Testis (tissue), 3 donors: ENCODE measurements around the gene QPRT. TPM values are rescaled to one million over a fixed set of nuclear protein-coding genes. Genes with fewer than 3 reads are reported as not detected.
"Not testable (repeated sequence)": the region's sequence is repeated elsewhere in the genome, so short reads cannot be mapped to it uniquely, and the experiment has no call there.

ENCODE experiments used
- DNase-seq: peaks from one replicate; pipeline ENCODE4 v3.0.0-alpha.2; 2019
- H3K27ac ChIP-seq, 2 donors: fragments of 200-600 bp; sonication (generic); one replicate each; pipeline ENCODE4 v1.5.1; 2019
- H3K27me3 ChIP-seq: fragments of 200-600 bp; sonication (generic); one replicate; pipeline ENCODE4 v1.5.1; 2019
- H3K36me3 ChIP-seq: fragments of 200-600 bp; sonication (generic); one replicate; pipeline ENCODE4 v1.5.1; 2017; ENCODE audit warnings: low read depth; ENCODE audit errors: missing control alignments
- H3K4me1 ChIP-seq: fragments of 200-600 bp; sonication (generic); one replicate; pipeline ENCODE4 v1.5.1; 2019
- H3K4me3 ChIP-seq, 2 donors: fragments of 200-600 bp; sonication (generic); one replicate each; pipeline ENCODE4 v1.5.1; 2017 to 2019
- H3K9me3 ChIP-seq: fragments of 200-600 bp; sonication (generic); one replicate; pipeline ENCODE4 v1.5.1; 2017
- POLR2A ChIP-seq: fragments of 450-650 bp; IDR thresholded peaks from one replicate; pipeline ENCODE4 v1.6.1; 2017; ENCODE audit warnings: antibody characterized with exemption, mild to moderate bottlenecking, moderate library complexity
- WGBS, 2 donors: methylation state at CpG; one replicate each; pipeline ENCODE4 v1.1.5; 2018; 5-methylcytosine and 5-hydroxymethylcytosine counted together
- intact Hi-C: fragments of 100-400 bp; cut with DNase I; formaldehyde crosslinking; loops from one replicate; pipeline ENCODE4 v1.15.1; 2023; ENCODE audit warnings: low total_unique reads
- polyA plus RNA-seq: library from polyadenylated mRNA; stranded (reverse); fragments of 350-450 nt; fragmentation: Illumina TruSeq; extraction: RNeasy Lipid Tissue Mini Kit (QIAGEN cat#74804); gene quantifications from one replicate; pipeline ENCODE4 v1.2.3, GENCODE V29; 2014; ENCODE audit warnings: low read depth, low replicate concordance; ENCODE audit not compliant: insufficient read depth
- total RNA-seq, 2 donors: library from RNA; depleted of rRNA; stranded (reverse); fragments of >200 nt; gene quantifications; one replicate each; pipeline ENCODE4 v1.2.3, GENCODE V29; 2016
- TF ChIP-seq, protein P1 (sequence below), 3 experiments: fragments of 450-650 bp in 2 of 3; fragments of 200-600 bp in 1 of 3; sonication (generic) in 1 of 3; IDR thresholded peaks; one replicate each; pipeline ENCODE4 v1.5.1; 2016 to 2019; ENCODE audit warnings: antibody characterized with exemption in 3 of 3, mild to moderate bottlenecking in 2 of 3, moderate library complexity in 1 of 3

The QPRT gene
- total and polyA plus RNA-seq, 3 donors from 2014 or later: 4.3 to 13.6 (median 7.6) TPM

GRCh38 chr16:29727452-29727851, 48.5 kb downstream of the QPRT start:
- no peak overlapping the region for H3K27ac ChIP-seq
- no peaks in the 10 kb centered on the region for H3K9me3 ChIP-seq
- H3K4me3 ChIP-seq: no peak overlapping the region
- intact Hi-C loops: no loop called here
- no peak for DNase-seq
- no peaks in the 10 kb centered on the region for H3K27me3 ChIP-seq
- no peak for TF ChIP-seq POLR2A
- TF ChIP-seq, protein P1, sequence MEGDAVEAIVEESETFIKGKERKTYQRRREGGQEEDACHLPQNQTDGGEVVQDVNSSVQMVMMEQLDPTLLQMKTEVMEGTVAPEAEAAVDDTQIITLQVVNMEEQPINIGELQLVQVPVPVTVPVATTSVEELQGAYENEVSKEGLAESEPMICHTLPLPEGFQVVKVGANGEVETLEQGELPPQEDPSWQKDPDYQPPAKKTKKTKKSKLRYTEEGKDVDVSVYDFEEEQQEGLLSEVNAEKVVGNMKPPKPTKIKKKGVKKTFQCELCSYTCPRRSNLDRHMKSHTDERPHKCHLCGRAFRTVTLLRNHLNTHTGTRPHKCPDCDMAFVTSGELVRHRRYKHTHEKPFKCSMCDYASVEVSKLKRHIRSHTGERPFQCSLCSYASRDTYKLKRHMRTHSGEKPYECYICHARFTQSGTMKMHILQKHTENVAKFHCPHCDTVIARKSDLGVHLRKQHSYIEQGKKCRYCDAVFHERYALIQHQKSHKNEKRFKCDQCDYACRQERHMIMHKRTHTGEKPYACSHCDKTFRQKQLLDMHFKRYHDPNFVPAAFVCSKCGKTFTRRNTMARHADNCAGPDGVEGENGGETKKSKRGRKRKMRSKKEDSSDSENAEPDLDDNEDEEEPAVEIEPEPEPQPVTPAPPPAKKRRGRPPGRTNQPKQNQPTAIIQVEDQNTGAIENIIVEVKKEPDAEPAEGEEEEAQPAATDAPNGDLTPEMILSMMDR (IDR thresholded peaks at IDR 0.05): no peak
- no peaks in the 10 kb centered on the region for H3K36me3 ChIP-seq
- WGBS, 2 donors: 85 to 93% methylated on average over 7 of the region's 7 CpGs
- no peaks in the 10 kb centered on the region for H3K4me1 ChIP-seq

DNA sequence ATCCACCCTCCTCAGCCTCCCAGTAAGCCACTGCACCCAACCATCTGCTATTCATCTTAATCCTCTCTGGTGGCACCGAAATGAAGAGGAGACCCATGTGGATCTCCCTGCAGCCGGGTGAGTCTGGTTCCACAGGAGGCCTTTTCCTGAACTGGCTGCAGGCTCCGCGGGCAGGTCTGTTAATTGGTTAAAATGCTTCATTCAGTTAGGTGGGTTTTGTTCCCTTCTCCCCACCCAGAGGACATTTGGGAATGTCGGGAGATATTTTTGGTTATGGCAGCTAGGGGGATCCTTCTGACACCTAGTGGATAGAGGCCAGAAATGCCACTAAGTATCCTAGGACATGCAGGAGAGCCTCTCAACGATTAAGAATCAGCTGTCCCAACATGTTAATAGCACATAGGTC, 50.1 kb downstream of the QPRT start:
- DNase-seq: no peak
- Histone ChIP-seq H3K4me1 (no peaks in the 10 kb centered on the region), H3K4me3 (no peak overlapping the region), H3K27me3 (no peaks in the 10 kb centered on the region), H3K36me3 (no peaks in the 10 kb centered on the region), H3K9me3 (no peaks in the 10 kb centered on the region), H3K27ac (no peak overlapping the region)
- no peak for TF ChIP-seq POLR2A
- TF ChIP-seq, protein P1 (IDR thresholded peaks at IDR 0.05): peak; percentile 23 to 52 (median 45)
- 36 to 56% methylated on average over 5 to 6 of the region's 6 CpGs for WGBS, 2 donors
- intact Hi-C loops: no loop called here

- no peak for DNase-seq
- no peaks in the 10 kb centered on the region for H3K36me3 ChIP-seq
- no peak overlapping the region for H3K27ac ChIP-seq
- H3K4me1 ChIP-seq: no peaks in the 10 kb centered on the region
- no peak overlapping the region for H3K4me3 ChIP-seq
- intact Hi-C loops: no loop called here
- no peaks in the 10 kb centered on the region for H3K9me3 ChIP-seq
- H3K27me3 ChIP-seq: no peaks in the 10 kb centered on the region
- 60 to 61% methylated on average over 7 of the region's 7 CpGs for WGBS, 2 donors
- no peak for TF ChIP-seq POLR2A
- TF ChIP-seq, protein P1 (IDR thresholded peaks at IDR 0.05): no peak
Measured at GRCh38 chr16:29730649-29731048, 51.7 kb downstream of the QPRT start.

- H3K4me1 ChIP-seq, H3K27me3 ChIP-seq, H3K9me3 ChIP-seq, H3K4me3 ChIP-seq, H3K36me3 ChIP-seq, DNase-seq, H3K27ac ChIP-seq, intact Hi-C loops: not testable (repeated sequence)
- WGBS, 2 donors: 87 to 90% methylated on average over 13 of the region's 13 CpGs
Measured at GRCh38 chr16:29731768-29732601, 53.0 kb downstream of the QPRT start.

DNA sequence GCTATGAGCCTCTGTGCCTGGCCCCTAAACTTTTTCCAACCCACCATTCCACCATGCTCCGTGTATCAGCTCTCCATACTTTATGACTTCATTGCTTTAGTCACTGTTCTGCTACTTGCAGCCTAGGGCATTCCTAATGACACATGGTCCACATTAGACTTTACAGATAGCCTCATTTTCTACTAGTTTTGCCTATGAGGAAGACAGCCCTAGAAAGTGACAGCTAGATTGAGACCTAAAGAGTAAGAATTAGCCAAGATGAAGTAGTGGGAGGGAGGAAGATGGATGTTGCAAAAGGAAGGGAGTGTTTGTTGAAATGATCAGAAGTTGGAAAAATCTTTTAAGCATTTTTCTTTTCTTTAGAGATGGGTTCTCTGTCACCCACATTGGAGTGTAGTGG, 55.8 kb downstream of the QPRT start:
- intact Hi-C loops: no loop called here
- TF ChIP-seq POLR2A: no peak
- TF ChIP-seq, protein P1 (IDR thresholded peaks at IDR 0.05): no peak
- WGBS, 2 donors: 35 to 82% methylated on average over 1 of the region's 1 CpG

More for the DNA sequence above, 55.8 kb downstream of the QPRT start:
- H3K27me3 ChIP-seq: no peaks in the 10 kb centered on the region
- no peak overlapping the region for H3K27ac ChIP-seq
- H3K36me3 ChIP-seq: no peaks in the 10 kb centered on the region
- DNase-seq: no peak
- no peaks in the 10 kb centered on the region for H3K4me1 ChIP-seq
- H3K4me3 ChIP-seq: no peak overlapping the region
- H3K9me3 ChIP-seq: no peaks in the 10 kb centered on the region
